Thyroid gland (tissue), 4 donors: ENCODE measurements around the gene CCDC63.

Experiments
- CTCF ChIP-seq, 6 experiments: fragments of 200-600 bp in 3 of 6; fragments of 450-650 bp in 3 of 6; sonication (generic) in 3 of 6; IDR thresholded peaks; one replicate each; pipeline ENCODE4 v1.5.1; 2016 to 2019; ENCODE audit warnings: antibody characterized with exemption in 6 of 6, mild to moderate bottlenecking in 2 of 6, inconsistent platforms in 1 of 6, moderate library complexity in 1 of 6
- POLR2A ChIP-seq, 2 donors: fragments of 450-650 bp; IDR thresholded peaks; one replicate each; pipeline ENCODE4 v1.6.1; 2017; ENCODE audit warnings: antibody characterized with exemption in 2 of 2, mild to moderate bottlenecking in 2 of 2, moderate library complexity in 1 of 2

GRCh38 chr12:110858848-110859247, 12.1 kb downstream of the CCDC63 start:
- TF ChIP-seq POLR2A (IDR thresholded peaks at IDR 0.05) (no peak), CTCF (IDR thresholded peaks at IDR 0.05) (no peak)
